Trophoblast cell (in vitro differentiated cells and primary cell): Measurements from ENCODE around the gene SIRPB1.

Source experiments
- DNase-seq, 2 donors: peaks; one replicate each; pipeline ENCODE4 v3.0.0-alpha.2; 2016
- H2AFZ ChIP-seq: 2 replicates; pipeline ENCODE4 v1.6.1; 2013; ENCODE audit warnings: low read length, moderate library complexity, mild to moderate bottlenecking; ENCODE audit not compliant: insufficient read depth, poor library complexity
- H2AK5ac ChIP-seq: 2 replicates; pipeline ENCODE4 v1.6.1; 2013; ENCODE audit warnings: mild to moderate bottlenecking, low read length
- H2BK120ac ChIP-seq: 2 replicates; pipeline ENCODE4 v1.6.1; 2013; ENCODE audit warnings: low read length, mild to moderate bottlenecking, moderate library complexity; ENCODE audit not compliant: insufficient read depth, poor library complexity
- H2BK12ac ChIP-seq: 2 replicates; pipeline ENCODE4 v1.6.1; 2013; ENCODE audit warnings: mild to moderate bottlenecking, low read length, moderate library complexity
- H2BK5ac ChIP-seq: 2 replicates; pipeline ENCODE4 v1.6.1; 2013; ENCODE audit warnings: low read length, low read depth, moderate library complexity, mild to moderate bottlenecking; ENCODE audit not compliant: poor library complexity
- H3K14ac ChIP-seq: 2 replicates; pipeline ENCODE4 v1.6.1; 2013; ENCODE audit warnings: mild to moderate bottlenecking, low read length
- H3K18ac ChIP-seq: 2 replicates; pipeline ENCODE4 v1.6.1; 2013; ENCODE audit warnings: mild to moderate bottlenecking, low read length
- H3K23ac ChIP-seq: 2 replicates; pipeline ENCODE4 v1.6.1; 2013; ENCODE audit warnings: low read length
- H3K27ac ChIP-seq: 2 replicates; pipeline ENCODE4 v1.5.1; 2013; ENCODE audit warnings: low read depth, mild to moderate bottlenecking, inconsistent platforms, low read length, moderate library complexity
- H3K27me3 ChIP-seq: 2 replicates; pipeline ENCODE4 v1.6.1; 2013; ENCODE audit warnings: inconsistent platforms, mild to moderate bottlenecking, low read length, moderate library complexity; ENCODE audit not compliant: insufficient read depth
- H3K36me3 ChIP-seq, 2 experiments: 1 replicate in 1 of 2; 2 replicates in 1 of 2; pipeline ENCODE4 v1.6.1; 2013; ENCODE audit warnings: low read length in 2 of 2, mild to moderate bottlenecking in 2 of 2, moderate library complexity in 1 of 2; ENCODE audit not compliant: insufficient read depth in 2 of 2, control insufficient read depth in 1 of 2
- H3K4ac ChIP-seq: 2 replicates; pipeline ENCODE4 v1.6.1; 2013; ENCODE audit warnings: low read depth, mild to moderate bottlenecking, low read length, moderate library complexity
- H3K4me1 ChIP-seq, 2 experiments: 1 replicate in 1 of 2; 2 replicates in 1 of 2; pipeline ENCODE4 v1.6.1; 2013; ENCODE audit warnings: low read length in 2 of 2, mild to moderate bottlenecking in 2 of 2, moderate library complexity in 1 of 2; ENCODE audit not compliant: insufficient read depth in 2 of 2, control insufficient read depth in 1 of 2
- H3K4me2 ChIP-seq: 2 replicates; pipeline ENCODE4 v1.6.1; 2013; ENCODE audit warnings: inconsistent platforms, mild to moderate bottlenecking, low read length, moderate library complexity
- H3K4me3 ChIP-seq: 2 replicates; pipeline ENCODE4 v1.5.1; 2013; ENCODE audit warnings: mild to moderate bottlenecking, low read depth, low read length, inconsistent platforms
- H3K79me1 ChIP-seq: one replicate; pipeline ENCODE4 v1.6.1; 2013; ENCODE audit warnings: low read length
- H3K79me2 ChIP-seq: 2 replicates; pipeline ENCODE4 v1.6.1; 2013; ENCODE audit warnings: low read length, mild to moderate bottlenecking; ENCODE audit not compliant: control insufficient read depth, insufficient read depth, poor library complexity
- H3K9ac ChIP-seq: 2 replicates; pipeline ENCODE4 v1.6.1; 2013; ENCODE audit warnings: mild to moderate bottlenecking, low read length
- H3K9me3 ChIP-seq: 2 replicates; pipeline ENCODE4 v1.6.1; 2013; ENCODE audit warnings: low read depth, mild to moderate bottlenecking, control low read depth, inconsistent platforms, low read length; ENCODE audit not compliant: insufficient read depth
- H4K12ac ChIP-seq: 2 replicates; pipeline ENCODE4 v1.6.1; 2013; ENCODE audit warnings: low read depth, mild to moderate bottlenecking, low read length, moderate library complexity
- H4K8ac ChIP-seq: 2 replicates; pipeline ENCODE4 v1.6.1; 2013; ENCODE audit warnings: low read depth, mild to moderate bottlenecking, low read length, moderate library complexity
- H4K91ac ChIP-seq: one replicate; pipeline ENCODE4 v1.6.1; 2013; ENCODE audit warnings: low read depth, mild to moderate bottlenecking, low read length, moderate library complexity
- WGBS: extraction: QIAGEN DNeasy Blood & Tissue Kit; methylation state at CpG from one replicate; pipeline ENCODE4 v1.1.7; 2013; ENCODE audit warnings: missing lambda C conversion rate; ENCODE audit not compliant: insufficient read length, insufficient coverage; ENCODE audit errors: extremely low coverage; 5-methylcytosine and 5-hydroxymethylcytosine counted together

SIRPB1 gene

DNA sequence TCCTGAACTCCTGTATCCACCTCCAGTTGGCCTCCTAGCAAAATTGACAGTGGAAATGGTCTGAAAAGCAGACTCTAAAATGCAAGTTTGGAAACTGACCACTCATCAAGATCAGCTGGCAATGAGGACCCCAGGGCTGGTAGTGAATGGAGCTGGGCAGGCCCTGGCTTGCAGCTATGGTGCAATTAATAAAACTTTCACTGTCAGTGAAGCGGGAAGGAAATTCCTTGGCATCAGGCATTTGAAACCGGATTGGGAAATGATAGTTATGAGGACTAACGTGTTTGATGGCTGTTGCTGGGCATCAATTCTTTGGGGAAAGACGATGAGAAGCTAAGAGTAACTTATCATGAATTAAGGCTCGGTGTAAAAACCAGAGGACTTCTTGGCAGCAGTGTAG is 19.1 kb downstream of the SIRPB1 start:
- no peaks in the 10 kb centered on the region for H3K27me3 ChIP-seq
- no peak overlapping the region for H2BK12ac ChIP-seq
- no peak overlapping the region for H3K4me3 ChIP-seq
- H2AK5ac ChIP-seq, result no peak overlapping the region
- WGBS, result no CpG with 5 or more reads among the region's 5 CpGs
- H3K27ac ChIP-seq, result no peak overlapping the region
- H2BK120ac ChIP-seq, result no peak overlapping the region
- H2AFZ ChIP-seq, result no peak overlapping the region
- no peak overlapping the region for H3K18ac ChIP-seq
- DNase-seq, result no peak
- H2BK5ac ChIP-seq, result no peak overlapping the region
- no peaks in the 10 kb centered on the region for H3K79me2 ChIP-seq
- H3K14ac ChIP-seq, result no peak overlapping the region
- no peak overlapping the region for H3K4me2 ChIP-seq
- no peaks in the 10 kb centered on the region for H3K9me3 ChIP-seq
- H3K9ac ChIP-seq, result no peak overlapping the region
- no peak overlapping the region for H4K91ac ChIP-seq
- H4K8ac ChIP-seq, result no peak overlapping the region
- no peak overlapping the region for H3K23ac ChIP-seq
- H3K36me3 ChIP-seq, result no peaks in the 10 kb centered on the region
- peaks cover 3 to 4% of the 10 kb centered on the region in 2 experiments for H3K4me1 ChIP-seq
- H3K4ac ChIP-seq, result no peak overlapping the region
- no peaks in the 10 kb centered on the region for H3K79me1 ChIP-seq
- H4K12ac ChIP-seq, result no peak overlapping the region

DNA sequence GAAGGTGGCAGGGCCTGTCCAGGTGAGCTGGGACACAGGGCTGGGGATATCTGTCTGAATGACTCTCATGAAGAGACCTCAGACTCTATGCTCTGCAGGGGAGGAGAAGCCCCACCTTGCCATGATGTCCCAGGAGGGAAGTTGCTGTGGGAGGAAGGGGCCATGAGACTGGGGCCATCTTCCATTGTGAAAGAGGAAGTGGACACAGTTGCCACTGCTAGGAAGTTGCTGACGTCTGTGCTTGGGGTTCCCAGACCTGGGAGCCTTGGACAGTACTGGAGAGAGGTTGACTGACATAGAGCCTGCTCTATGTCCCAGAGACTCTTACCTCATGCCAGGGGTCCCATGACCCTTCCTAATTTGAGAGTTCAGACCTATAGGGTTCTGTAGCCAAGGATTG is 24.5 kb downstream of the SIRPB1 start:
- no peak overlapping the region for H3K9ac ChIP-seq
- no peaks in the 10 kb centered on the region for H3K9me3 ChIP-seq
- WGBS, result no CpG with 5 or more reads among the region's 1 CpG
- no peak overlapping the region for H4K8ac ChIP-seq
- no peak overlapping the region for H3K23ac ChIP-seq
- no peak overlapping the region for H3K4ac ChIP-seq
- H3K18ac ChIP-seq, result no peak overlapping the region
- DNase-seq, result no peak
- H3K4me3 ChIP-seq, result no peak overlapping the region
- H2BK12ac ChIP-seq, result no peak overlapping the region
- H2BK120ac ChIP-seq, result no peak overlapping the region
- H3K36me3 ChIP-seq, result no peaks in the 10 kb centered on the region
- H2AFZ ChIP-seq, result no peak overlapping the region
- H3K27me3 ChIP-seq, result no peaks in the 10 kb centered on the region
- no peak overlapping the region for H3K14ac ChIP-seq
- H3K4me2 ChIP-seq, result no peak overlapping the region
- no peak overlapping the region for H2BK5ac ChIP-seq
- H3K79me2 ChIP-seq, result no peaks in the 10 kb centered on the region
- H3K79me1 ChIP-seq, result no peaks in the 10 kb centered on the region
- no peaks in the 10 kb centered on the region for H3K4me1 ChIP-seq
- no peak overlapping the region for H4K91ac ChIP-seq
- no peak overlapping the region for H4K12ac ChIP-seq
- no peak overlapping the region for H2AK5ac ChIP-seq
- no peak overlapping the region for H3K27ac ChIP-seq

DNA sequence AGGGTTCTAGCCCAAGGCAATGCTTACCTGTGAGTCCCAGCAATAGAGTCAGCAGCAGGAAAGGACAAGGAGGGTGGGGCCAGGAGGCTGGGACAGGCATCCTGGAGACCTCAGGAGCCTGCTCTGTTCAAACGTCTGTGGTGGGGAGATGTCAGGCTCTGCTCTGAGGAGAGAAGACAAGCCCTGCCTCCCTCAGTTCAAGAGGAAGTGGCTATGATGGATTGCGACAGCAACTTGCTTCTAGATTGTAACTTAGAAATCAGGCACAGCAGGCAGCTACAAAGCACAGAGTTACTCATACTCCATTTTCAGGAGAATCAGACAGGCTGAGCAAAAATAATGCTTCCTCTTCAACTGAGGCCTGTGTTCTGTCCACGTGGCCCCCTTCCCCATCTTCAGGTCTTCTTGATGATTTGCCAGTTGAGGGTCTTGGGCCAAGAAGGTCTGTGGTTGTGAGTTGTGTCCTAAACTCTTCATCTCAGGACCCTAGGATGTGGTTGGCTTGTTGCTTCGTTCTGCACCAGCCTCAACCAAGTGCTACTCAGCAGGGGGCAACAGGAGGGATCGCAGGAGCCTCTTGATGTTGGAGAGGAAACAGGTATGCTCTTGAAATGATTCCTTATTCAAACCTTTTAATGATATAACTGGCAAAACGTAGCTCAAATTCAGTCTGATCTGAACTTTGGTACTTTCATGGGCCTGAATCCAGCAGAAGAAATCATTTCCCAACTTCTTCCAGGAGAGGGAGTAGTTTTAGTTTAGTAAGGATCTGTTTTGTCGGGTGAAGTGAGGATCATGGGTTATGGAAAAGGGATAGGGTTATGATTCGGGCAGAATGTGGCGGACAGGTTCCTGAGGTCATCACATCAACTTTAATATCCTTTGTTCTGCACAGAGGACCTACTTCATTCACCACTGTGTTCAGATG is 31.0 kb downstream of the SIRPB1 start:
- no peak overlapping the region for H3K4ac ChIP-seq
- no peak for DNase-seq
- no peaks in the 10 kb centered on the region for H3K79me2 ChIP-seq
- no peak overlapping the region for H3K27ac ChIP-seq
- no peak overlapping the region for H2BK120ac ChIP-seq
- no peak overlapping the region for H3K9ac ChIP-seq
- H2BK5ac ChIP-seq, result no peak overlapping the region
- H4K12ac ChIP-seq, result no peak overlapping the region
- no peak overlapping the region for H4K8ac ChIP-seq
- no peak overlapping the region for H3K4me2 ChIP-seq
- no peak overlapping the region for H2AFZ ChIP-seq
- no peaks in the 10 kb centered on the region for H3K79me1 ChIP-seq
- no peak overlapping the region for H2BK12ac ChIP-seq
- H3K4me3 ChIP-seq, result no peak overlapping the region
- no peaks in the 10 kb centered on the region for H3K9me3 ChIP-seq
- H3K14ac ChIP-seq, result no peak overlapping the region
- no peak overlapping the region for H4K91ac ChIP-seq
- no peak overlapping the region for H3K18ac ChIP-seq
- no peaks in the 10 kb centered on the region for H3K36me3 ChIP-seq
- WGBS, result no CpG with 5 or more reads among the region's 9 CpGs
- no peak overlapping the region for H3K23ac ChIP-seq
- no peaks in the 10 kb centered on the region for H3K4me1 ChIP-seq
- no peak overlapping the region for H2AK5ac ChIP-seq
- H3K27me3 ChIP-seq, result no peaks in the 10 kb centered on the region

DNA sequence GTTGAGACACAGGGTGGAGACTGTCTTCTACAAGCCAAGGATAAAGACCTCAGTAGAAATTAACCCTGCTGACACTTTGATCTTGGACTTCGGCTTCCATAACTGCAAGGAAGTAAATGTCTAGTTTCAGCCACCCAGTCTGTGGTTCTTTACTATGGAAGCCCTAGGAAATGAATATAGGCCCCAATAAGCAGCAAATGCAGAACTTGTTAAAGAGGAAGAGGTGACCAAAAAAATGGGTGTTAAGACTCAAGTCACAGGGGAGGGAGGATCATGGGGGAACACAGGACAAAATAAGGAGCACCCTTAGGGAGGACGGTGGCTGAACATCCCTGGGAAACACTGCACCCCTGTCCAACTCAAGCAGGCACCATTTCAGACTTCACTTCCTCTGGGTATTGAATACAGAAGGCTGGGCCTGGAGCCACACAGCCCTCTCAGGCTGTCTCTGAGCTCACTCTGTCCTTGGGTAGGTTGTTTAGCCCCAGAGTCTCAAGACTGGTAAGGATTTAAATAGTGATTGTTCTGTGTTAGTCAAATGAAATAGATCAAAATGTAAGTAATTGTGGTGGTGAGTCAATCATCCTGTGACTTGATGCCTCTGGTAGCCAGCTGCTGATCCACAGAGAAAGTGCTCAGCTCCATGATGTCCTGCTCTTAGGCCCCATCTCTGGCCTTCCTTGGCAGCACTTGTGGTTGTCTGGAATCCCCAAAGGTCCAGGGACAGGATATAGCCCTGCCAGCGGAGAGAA is 31.9 kb downstream of the SIRPB1 start:
- Histone ChIP-seq H2AFZ (no peak overlapping the region), H3K79me2 (no peaks in the 10 kb centered on the region), H3K23ac (no peak overlapping the region), H3K9me3 (no peaks in the 10 kb centered on the region), H4K12ac (no peak overlapping the region), H3K18ac (no peak overlapping the region), H3K27me3 (no peaks in the 10 kb centered on the region), H2BK12ac (no peak overlapping the region), H3K4me3 (no peak overlapping the region), H2BK5ac (no peak overlapping the region), H3K4ac (no peak overlapping the region), H3K79me1 (no peaks in the 10 kb centered on the region), H2BK120ac (no peak overlapping the region), H3K36me3 (no peaks in the 10 kb centered on the region), H2AK5ac (no peak overlapping the region), H3K9ac (no peak overlapping the region), H3K27ac (no peak overlapping the region), H3K14ac (no peak overlapping the region), H4K91ac (no peak overlapping the region), H3K4me2 (no peak overlapping the region), H4K8ac (no peak overlapping the region), H3K4me1 (no peaks in the 10 kb centered on the region)
- DNase-seq, result no peak
- no CpG with 5 or more reads among the region's 3 CpGs for WGBS
